HG02623 (cell line): ENCODE data around the gene MOSPD2.

ENCODE experiments used
- ATAC-seq: cut with Tn5 transposase; IDR thresholded peaks from one replicate; pipeline ENCODE4 v1.9.1; 2021; ENCODE audit warnings: moderate library complexity; ENCODE audit not compliant: unreplicated experiment

The MOSPD2 gene

DNA sequence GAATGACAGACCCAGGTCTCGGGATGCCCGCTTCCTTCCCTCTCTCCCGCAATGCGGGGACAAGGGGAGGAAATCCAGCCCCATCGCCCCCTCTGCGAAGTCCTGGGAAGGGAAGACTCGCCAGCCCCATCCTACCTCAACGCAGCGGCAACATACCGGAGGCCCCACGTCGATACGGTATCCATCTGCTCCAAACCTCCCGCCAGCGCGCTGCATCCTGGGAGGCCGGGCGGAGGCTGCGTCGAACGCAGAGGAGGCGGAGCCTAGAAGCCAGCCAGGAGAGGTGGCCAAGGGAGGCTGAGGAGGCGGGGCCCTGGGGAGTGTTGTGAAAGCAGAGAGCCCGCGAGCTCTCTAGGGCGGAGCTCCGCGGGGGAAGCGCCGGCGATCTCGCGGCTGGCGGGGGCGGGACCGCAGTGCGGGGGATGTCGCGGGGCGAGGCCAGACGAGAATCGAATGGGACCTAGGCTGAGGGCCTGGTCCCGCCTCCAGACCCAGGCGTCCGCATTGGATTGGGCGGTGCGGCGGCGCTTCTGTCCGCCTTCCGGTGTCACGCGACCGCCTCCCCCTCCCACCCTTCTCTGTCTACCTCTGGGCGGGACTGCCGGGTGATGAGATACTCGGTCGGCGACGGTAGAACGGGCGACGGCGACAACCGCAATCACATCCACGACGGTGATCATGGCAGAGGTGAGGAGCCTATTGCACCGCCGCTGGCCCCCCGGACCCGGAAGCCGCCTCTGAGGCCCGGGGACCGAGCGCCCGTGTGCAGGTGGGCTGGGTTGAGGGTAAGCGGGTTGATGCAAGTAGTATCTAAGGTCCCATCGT is at the start of gene MOSPD2, which contains the start of gene FANCB:
MOSPD2 (plus strand) TSS at position 571 of the 825 bp plus-strand sequence; CDS start at position 679, 108 bp downstream.
FANCB (minus strand) TSS at position 219 of the 825 bp plus-strand sequence. CDS start 7,559 bp downstream, outside the sequence.
- ATAC-seq: peak; percentile 96

DNA sequence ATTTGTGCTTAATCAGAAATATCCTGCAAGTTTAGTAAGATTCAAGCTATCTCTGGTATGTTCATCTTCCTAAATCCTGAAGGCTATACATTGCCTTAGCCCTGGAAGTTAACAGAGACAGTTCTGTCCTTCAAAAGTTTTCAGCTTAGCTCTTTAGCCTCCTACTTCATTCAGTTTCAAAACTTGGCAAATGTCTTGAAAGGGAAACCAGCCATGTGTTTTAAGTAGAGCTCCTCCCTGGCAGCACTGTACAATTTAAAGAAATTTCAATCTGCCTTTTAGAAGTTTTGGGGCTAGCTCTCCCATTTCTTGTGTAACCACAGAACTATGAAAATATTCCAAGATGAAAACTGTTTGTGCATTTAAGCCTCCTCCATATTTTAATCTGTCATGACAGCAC is 47.4 kb upstream of the MOSPD2 start:
- ATAC-seq: no peak

DNA sequence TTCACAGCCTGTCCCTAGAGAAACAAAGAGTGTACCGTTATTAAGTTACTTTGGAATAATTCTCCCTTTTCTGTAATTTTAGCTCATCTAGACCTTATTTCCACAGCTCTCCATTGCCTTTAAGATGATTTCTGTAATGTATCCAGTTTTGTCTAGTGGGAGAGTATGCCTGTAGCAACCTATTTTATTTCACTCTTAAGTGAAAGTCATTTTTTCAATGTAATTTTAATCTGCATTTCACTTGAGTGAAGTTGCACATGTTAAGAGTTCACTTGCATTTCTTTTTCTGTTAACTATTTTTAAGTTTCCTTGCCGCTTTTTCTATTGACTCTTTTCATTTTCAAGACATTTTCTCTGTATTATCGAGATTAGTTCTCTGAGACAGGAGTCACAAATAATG is 46.9 kb upstream of the MOSPD2 start:
- ATAC-seq: no peak

DNA sequence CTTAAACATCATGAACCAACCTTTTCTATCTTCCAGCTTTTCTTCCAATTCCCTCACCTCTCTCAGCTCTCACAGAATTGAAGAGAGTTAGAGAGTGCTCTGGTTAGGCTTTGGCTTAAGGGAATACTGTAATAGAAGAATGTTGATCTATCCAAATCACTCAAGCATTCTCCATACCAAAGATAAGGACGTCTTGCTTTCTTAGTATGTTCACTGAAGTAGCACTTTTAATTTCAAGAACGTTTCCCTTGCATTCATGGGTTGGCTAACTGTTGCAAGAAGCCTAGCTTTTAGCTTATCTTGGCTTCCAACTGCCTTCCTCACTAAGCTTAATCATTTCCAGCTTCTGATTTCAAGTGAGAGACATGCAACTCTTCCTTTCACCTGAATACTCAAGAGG is 43.6 kb upstream of the MOSPD2 start:
- no peak for ATAC-seq

DNA sequence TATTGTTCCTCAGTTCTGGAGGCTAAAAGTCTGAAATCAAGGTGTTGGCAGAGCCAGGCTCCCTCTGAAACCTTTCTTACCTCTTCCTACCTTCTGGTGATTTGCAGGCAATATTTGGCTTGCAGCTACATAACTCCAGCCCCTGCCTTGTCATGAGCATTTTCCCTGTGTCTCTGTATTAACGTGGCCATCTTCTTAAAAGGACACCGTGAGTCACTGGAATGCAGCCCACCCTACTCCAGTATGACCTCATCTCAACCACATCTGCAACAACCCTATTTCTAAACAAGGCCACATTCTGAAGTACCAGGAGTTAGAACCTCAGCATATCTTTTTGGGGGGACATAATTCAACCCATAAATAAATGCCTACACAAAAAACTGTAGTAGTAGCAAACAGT is 41.1 kb upstream of the MOSPD2 start:
- no peak for ATAC-seq

DNA sequence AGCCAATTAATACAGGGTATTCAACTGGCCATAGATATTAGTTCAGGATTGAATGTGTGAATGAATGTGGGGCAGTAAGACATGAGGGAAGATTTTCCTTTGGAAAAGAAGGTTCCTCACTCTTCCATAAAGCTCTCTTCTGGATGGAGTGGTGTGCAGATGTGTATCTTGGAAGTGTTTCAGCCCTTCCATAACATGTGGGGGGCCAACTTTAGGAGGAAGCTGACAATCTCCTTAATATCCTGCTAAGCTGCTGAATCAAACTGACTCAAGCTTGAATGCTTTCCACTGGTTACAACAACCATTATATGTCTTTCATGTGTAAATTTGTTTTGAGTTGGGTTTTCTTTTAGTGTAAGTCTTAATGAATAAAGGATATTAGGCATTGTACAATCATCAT is 40.6 kb upstream of the MOSPD2 start:
- no peak for ATAC-seq

DNA sequence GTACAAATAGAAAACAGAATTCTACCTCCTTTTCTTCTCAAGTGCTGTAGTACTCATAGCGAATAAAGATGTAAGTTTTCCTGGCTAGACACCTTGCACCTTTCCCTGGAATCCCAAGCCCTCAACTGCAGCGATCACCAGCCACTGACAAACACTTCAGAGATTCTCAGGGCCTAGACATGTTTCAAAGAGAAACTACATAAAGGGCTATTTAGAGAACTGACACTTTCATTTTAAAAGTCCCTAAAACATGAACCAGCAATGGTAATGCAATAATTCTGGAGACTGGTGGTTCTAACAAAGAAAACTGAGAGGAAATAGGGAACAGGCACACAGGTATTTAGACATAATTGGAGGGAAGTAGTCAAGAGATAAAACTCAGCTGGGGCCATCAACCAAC is 36.1 kb upstream of the MOSPD2 start:
- no peak for ATAC-seq

DNA sequence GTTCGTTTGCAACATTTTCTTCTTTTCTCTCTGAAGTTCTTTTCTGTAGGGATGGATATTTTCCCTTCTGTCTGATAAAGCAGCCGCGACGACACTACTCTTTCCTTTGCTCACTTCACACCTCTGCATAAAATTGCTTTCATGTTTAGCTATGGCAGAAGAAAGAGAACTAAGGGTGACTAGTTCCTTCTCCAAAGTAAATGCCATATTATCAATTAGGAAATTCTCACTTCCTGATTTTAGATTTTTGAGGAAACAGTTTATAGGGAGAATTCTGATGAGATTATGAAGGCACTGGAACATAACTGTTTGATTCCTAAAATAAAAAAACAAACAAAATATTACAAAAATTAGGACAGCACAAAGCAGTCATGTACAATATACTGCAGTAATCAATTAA is 29.6 kb upstream of the MOSPD2 start:
- ATAC-seq: no peak

DNA sequence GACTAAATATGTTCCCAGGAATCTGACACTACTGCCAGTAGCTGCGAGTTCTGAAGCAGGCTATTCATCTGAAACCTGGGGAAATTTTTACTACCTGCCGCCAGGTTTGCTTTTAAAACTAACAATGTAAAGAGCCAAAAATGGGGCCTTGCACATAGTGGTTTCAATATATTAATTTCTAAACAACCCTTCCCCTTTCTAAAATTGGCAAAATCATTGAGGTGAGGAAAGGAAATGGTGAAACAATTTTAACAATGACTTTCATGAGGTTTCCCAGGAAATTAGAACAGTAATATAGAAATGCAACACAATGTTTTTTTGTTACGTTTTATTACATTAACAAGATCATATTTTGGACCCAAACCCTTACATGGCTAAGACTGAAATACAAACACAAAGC is 21.7 kb upstream of the MOSPD2 start:
- ATAC-seq: no peak

DNA sequence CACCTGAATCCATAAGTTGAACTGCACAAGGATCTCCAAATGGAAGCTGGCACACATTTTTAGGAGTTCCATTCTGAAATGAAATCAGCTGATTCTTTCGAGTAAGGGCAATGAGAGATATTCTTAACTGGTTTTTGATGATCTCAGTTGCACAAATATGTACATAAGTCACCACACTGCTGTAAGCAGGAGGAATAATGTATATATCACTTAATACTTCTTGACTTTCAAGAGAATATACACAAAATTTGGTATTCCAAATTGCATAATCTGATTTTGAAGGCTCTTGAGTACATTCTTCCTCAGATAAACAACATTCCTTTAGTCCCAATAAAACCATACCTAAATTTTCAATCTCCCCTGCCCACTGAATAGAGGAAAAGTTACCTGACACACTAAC is 8.6 kb upstream of the MOSPD2 start:
- ATAC-seq: no peak

DNA sequence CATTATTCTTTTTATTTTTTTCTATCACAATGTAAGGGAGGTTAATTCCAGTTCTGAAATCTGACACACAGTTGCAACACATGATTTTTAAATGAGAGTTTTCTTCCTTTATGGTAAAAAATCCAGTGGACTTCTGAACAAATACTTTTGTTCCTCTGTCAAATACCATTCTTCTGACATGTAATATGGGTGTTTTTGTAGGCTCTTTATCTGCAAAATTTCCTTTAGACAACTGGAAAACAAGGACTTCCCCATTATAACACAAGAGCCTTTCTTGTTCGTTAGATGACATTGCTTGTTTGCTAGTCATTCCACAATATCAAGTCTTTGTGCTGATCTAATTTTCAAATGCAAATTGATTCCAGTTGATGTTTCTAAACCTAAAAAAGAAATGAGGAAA is 8.0 kb upstream of the MOSPD2 start:
- ATAC-seq: no peak

DNA sequence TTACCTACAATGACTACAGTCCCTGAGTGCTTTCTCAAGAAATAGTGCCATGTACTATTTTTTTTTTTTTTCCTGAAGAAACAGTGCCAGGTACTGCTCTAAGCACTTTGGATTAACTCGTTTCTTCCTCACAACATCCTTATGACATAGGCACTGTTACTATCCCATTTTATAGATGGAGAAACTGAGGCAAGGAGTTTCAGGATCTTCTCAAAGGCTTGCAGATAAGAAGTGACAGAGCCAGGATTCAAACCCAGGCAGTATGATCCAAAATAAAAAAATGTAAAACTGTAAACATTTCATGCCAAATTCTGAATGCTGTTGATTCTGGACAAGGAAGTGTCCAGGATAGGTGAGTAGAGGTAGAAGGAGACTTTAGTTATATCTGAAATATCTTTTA is 1.5 kb upstream of the MOSPD2 start:
- ATAC-seq: no peak

DNA sequence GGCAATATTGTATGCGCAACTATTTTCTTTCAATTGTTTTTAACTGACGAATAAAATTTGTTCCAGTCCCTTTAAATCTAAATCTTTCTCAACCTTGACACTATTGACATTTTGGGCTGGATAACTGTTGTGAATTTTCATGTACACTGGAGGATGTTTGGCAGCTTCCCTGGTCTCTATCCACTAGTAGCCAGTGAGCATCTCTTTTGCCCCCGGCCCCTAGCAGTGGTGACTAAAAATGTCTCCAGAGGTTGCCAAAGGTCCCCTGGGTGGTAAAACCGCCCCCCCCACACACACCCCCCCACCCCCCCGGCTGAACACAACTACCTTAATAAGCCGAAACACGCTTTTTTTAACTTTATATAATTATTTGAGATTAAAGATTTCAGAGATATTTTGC is 866 bp upstream of the MOSPD2 start:
- ATAC-seq: no peak

DNA sequence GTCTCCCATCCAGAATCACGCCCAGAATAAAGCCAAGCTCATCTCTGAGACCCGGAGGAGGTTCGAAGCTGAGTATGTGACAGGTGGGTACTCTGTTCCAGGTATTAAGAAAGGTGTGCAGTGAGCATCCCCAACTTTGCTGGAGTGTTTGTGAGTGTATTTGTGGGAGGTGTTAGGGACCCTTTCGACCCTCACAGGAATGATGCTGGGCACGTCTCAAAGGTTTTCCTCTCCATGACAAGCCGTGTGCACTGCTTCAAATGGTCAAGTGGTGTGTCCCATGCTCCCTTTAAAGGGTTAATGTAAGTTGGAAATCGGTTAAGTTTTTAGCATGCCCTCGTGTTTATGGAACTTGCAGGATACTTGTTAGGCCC is 442 bp downstream of the MOSPD2 start:
- no peak for ATAC-seq

DNA sequence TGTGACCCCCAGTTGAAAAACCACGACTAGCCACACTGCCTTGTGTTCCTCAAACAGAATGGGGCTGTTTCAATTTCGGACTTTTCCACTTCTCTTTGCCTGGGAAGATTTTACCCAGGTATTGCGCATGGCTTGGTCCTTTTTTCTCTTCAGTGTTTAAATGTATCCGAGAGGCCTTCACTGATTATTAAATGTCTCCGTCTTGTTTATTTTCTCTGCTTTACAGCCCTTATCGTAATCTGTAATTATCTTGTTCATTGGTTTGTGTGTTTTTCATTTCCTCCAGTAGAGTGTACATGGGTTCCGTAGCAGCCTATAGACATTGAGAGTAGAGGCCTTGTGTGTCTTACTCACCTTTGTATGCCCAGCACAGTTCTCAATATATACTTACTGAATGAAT is 2.4 kb downstream of the MOSPD2 start:
- no peak for ATAC-seq

DNA sequence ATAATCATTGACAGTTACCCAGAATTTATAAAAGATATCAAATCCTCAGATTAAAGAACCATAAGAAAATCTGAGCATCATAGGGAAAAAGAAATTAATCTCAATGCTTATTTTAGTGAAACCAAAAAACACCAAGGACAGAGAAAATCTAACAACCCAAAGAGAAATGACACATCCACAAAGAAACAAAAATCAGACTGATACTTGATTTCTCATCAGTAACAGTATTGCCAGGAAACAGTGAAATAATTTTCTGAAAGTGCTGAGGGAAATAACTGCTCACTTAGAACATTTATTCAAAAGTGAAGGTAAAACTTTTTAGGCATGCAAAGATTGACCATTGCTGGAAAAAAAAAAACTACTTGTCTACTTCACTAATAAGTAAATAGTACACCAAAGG is 10.6 kb downstream of the MOSPD2 start:
- no peak for ATAC-seq

DNA sequence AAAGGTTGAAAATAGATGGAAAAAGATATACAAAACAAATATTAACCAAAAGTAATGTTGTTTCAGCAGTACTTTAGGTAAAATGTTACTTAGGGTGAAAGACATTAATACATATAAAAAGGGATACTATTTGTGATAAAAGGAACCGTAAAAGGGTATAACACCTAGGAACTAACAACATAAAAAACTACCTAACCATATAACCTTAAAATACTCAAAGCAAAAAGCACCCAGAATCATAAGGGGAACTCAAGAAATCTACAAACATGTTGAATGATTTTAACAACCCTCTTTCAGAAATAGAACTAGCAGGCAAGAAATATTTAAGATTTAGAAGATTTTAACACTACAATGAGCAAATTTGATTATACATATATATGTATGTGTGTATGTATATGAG is 11.5 kb downstream of the MOSPD2 start:
- no peak for ATAC-seq

DNA sequence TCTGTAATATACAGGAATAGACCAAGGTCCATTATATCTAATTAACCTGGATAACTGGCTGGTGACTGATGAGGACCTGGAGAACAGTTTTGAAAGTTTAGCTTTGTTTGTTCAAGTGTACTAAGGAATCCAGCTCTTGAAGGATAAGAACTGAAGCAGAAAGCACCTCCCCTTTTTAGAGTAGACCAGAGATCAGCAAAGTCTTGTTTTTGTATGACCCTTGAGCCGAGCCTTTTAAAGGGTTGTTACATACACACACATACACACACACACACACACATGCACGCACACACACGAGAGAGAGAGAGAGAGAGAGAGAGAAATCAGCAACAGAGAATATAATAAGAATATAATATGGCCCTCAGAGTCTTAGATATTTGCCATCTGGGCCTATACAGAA is 13.0 kb downstream of the MOSPD2 start:
- no peak for ATAC-seq

DNA sequence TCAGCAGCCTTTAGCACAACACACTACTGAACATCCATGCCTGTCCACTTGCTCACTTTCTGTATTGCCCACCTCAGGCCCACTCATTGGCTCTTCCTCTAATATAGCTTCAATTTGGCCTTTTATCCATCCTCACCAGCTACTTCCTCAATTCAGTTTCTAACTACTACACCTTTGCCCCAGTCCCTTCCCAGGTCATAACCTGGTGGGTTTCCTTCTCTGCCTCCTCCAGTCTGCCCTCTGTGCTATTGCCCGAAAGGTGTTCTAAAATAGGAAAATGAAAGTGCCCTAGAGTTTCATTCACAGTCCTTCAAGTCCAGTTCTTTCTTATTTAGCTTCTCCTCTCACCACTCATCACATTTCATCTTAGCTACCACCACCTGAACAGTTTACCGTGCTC is 23.1 kb downstream of the MOSPD2 start:
- no peak for ATAC-seq

DNA sequence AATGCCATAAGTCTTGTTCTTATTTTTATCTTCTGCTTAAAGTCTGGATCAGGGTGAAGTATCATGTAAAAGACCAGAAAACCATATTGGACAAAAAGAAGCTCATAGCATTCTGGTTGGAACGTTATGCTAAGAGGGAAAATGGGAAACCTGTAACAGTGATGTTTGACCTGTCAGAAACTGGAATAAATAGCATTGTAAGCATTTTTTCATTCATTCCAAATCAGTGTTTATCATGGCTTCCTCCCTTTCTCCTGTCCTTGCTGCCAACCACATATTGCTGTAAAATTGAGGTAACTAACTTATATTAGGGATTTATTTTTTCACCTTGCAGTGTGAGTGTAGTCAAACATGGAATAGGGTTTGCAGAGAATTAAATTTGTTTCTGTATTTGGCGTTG is 23.8 kb downstream of the MOSPD2 start:
- ATAC-seq: no peak

DNA sequence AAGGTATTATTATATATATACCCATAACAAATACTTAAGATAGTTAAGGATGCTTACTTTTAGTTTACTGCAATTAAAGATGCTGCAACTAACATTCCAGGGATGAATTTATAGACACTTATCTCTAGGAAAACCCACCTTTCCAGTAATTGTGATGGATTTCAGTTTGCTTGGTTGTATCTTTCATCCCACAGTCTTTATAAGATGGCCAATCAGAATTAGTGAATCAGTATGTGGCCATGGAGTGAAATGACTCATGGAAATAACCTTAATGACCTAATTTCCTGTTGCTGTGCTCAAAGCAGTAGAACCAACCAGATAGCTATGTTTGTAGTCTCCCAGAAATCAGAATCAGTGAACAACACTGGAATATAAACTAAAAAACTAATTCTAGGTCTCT is 26.4 kb downstream of the MOSPD2 start:
- peak; percentile 77 for ATAC-seq

DNA sequence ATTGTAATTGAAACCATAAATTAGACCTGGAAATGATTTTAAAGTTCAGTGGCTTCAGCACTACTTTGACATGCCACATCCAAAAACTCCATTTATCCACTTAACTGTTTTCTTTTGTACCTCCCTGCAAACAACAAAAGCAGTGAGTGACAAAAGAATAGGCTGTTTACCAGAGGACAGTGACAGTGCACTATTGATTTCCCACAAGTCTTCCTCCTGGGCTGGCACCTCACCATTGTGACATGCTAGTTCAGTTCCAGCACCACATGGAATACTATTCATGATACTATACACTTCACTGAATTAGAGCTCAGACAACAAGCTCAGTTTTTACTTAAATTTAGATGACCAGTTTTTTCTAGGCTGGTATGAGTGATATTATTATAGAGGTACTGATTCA is 29.3 kb downstream of the MOSPD2 start:
- no peak for ATAC-seq

DNA sequence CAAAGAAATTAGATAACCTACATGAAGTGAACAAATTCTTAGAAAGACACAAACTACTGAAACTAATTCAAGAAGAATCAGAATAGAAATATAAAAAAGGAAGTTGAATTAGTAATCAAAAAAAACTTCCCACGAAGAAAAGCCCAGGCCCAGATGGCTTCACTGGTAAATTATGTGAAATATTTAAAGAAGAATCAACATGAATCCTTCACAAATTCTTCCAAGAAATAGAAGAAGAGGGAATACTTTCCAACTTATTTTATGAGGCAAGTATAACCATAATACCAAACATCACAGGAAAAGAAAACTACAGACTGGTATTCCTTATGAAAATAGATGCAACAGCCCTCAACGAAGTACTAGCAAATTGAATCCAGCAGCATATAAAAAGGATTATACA is 30.7 kb downstream of the MOSPD2 start:
- no peak for ATAC-seq
